Suprapubic skin (tissue), 3 donors: ENCODE measurements around the gene GPX6.

Experiments used
- CTCF ChIP-seq, 2 donors: fragments of 200-600 bp in 1 of 2; fragments of 450-650 bp in 1 of 2; sonication (generic) in 1 of 2; IDR thresholded peaks; one replicate each; pipeline ENCODE4 v1.5.1; 2016 to 2019; ENCODE audit warnings: antibody characterized with exemption in 2 of 2, mild to moderate bottlenecking in 1 of 2, moderate library complexity in 1 of 2
- EP300 ChIP-seq: sonication (generic); formaldehyde crosslinking; IDR thresholded peaks from one replicate; pipeline ENCODE4 v1.6.1; 2017; ENCODE audit warnings: antibody characterized with exemption
- POLR2A ChIP-seq, 2 donors: fragments of 450-650 bp; IDR thresholded peaks; one replicate each; pipeline ENCODE4 v1.6.1; 2017; ENCODE audit warnings: antibody characterized with exemption in 2 of 2, mild to moderate bottlenecking in 2 of 2, moderate library complexity in 2 of 2

GRCh38 chr6:28490205-28490890 lies 25.2 kb downstream of the GPX6 start:
- TF ChIP-seq CTCF (IDR thresholded peaks at IDR 0.05) (no peak), EP300 (no peak), POLR2A (IDR thresholded peaks at IDR 0.05) (no peak)
